22Rv1 (cell line): ENCODE measurements around the gene CCDC81.

Experiments
- CTCF ChIP-seq: fragments of 450-650 bp; IDR thresholded peaks from 2 replicates; pipeline ENCODE4 v1.5.1; 2017; ENCODE audit warnings: mild to moderate bottlenecking
- ZFX ChIP-seq: fragments of 450-650 bp; IDR thresholded peaks from 2 replicates; pipeline ENCODE4 v1.6.1; 2017; ENCODE audit warnings: antibody characterized with exemption, borderline replicate concordance

- TF ChIP-seq CTCF (no peak), ZFX (no peak)
These were observed 61.0 kb downstream of the CCDC81 start for GRCh38 chr11:86435711-86436110.
